Stimulated activated CD4-positive, alpha-beta T cell treated with anti-CD3 and anti-CD28 coated beads, Interleukin-15, amount 100 ng/mL, for 48 hours (primary cell): ENCODE data around the gene ACTC1.

Experiments
- DNase-seq, 2 donors: peaks; one replicate each; pipeline ENCODE4 v3.0.0-alpha.2; 2020; ENCODE audit warnings: low read depth in 2 of 2

The ACTC1 gene

DNA sequence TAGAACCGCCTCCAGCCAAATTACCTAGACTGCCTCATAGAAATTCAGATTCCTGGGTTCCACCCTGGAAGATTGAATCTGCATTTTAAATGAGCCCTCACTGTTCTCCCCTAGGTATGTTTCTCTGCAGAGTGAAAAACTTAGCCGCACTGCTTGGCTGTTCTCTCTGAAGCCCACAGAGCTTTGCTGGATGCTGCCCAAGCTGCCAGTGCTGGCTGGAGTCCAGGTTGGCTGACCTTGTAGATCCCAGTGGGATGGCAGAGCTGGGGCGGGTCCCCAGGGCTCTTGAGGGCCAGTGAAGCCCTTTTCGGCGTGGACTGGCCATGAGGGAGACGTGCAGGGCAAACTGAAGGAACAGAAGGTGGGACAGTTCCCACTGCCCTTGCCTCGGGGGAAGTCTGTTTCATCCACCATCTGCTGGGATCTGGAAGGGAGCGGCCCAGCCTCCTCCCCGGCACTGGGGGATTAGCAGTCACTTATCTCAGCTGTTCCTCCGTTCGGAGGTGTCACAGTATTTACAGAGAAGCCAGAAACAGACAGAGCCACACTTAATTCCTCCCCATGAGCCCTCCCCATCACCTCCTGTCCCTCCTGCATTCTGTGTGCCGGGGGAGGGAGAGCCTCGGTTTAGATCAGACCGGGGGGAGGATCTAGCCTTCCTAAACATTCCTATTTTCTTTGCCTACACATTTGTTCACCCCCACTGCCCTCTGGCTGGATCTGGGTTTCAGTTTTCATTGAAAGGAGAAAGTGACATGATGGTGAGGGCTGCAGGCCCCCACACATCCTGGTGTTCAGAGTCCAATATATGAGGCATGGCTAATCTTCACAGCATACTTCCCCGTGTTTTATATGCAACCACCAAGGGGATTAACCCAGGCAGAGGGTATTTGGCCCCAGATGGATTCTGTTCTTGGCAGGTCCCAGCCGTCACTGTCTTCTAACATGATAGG is 4.1 kb upstream of the ACTC1 start:
- no peak for DNase-seq

GRCh38 chr15:34796847-34797435 is 1.6 kb upstream of the ACTC1 start:
- no peak for DNase-seq

DNA sequence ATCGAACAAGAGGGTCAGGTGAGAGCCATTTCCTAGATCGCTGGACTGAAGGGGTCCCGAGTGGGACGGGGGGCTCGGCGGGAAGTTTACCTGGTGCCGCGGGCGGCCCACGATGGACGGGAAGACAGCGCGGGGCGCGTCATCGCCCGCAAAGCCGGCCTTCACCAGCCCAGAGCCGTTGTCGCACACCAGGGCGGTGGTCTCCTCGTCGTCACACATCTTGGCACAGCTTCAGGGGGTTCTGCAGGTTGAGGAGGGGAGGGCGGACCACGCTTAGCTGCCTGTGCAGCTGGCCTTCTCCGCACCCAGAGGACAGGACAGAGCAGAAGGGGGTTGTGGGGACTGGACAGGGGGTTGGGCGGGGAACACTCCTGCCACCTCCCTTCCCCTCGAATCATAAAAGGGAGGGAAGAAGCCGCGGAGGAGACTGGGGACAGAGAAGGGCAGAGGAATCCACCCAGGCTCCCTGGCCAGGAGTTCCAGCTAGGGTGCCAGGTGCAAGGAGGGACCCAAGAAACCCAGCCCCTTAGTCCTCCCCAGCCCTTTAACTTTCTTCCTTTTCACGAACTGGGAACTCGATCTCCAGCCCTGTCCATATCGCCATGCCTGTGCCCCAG is 651 bp downstream of the ACTC1 start:
- no peak for DNase-seq

- DNase-seq, result no peak
These were observed 1.4 kb downstream of the ACTC1 start for GRCh38 chr15:34793901-34794300.

- DNase-seq, result no peak
These were observed 2.3 kb downstream of the ACTC1 start for GRCh38 chr15:34793071-34793470.

- DNase-seq, result no peak
These were observed 3.6 kb downstream of the ACTC1 start for GRCh38 chr15:34791701-34792100.

- DNase-seq, result no peak
These were observed 5.2 kb downstream of the ACTC1 start for GRCh38 chr15:34790121-34790520.

DNA sequence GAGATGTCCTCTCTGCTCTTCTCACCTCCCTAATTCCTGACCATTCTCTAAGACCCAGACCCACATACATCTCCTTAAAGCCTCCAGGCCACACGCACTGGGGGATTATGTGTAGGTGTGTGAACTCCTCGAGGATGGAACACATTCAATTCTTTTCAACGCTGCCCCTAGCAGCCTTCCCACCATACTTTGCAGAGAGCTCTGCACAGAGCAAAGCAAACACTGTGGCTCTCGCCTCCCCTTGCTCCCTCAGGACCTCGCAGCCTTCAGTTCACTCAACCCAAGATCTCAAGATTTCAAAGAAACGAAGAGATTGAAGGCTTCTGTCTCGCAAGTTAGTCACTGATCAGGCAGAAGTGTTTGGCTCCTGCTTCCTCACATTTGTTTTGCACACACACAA is 6.0 kb downstream of the ACTC1 start:
- DNase-seq, result no peak

- no peak for DNase-seq
These were observed 9.1 kb downstream of the ACTC1 start for GRCh38 chr15:34786206-34786605.

GRCh38 chr15:34783991-34784390 is 11.4 kb downstream of the ACTC1 start:
- DNase-seq, result no peak

DNA sequence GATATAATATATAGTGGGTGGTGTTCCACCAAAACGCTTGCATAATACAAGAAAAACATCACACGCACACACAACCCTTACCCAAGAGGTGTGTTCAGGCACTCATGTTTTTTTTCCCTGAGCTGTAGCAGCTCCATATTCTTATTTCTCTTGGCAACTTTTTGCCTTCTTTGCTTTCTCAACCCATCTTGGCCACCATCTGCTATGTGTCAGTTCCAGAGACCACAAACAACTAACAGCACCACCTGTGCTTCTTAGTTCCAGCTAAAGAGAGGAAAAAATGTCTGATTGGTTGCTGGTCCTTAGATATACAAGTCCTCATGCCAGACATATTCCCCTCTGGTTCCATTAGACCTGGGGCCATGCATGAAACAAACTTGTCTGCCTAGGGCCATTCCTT is 11.9 kb downstream of the ACTC1 start:
- DNase-seq, result no peak

- no peak for DNase-seq
These were observed 12.4 kb downstream of the ACTC1 start for GRCh38 chr15:34782901-34783300.

GRCh38 chr15:34780725-34781124 is 14.6 kb downstream of the ACTC1 start:
- no peak for DNase-seq

DNA sequence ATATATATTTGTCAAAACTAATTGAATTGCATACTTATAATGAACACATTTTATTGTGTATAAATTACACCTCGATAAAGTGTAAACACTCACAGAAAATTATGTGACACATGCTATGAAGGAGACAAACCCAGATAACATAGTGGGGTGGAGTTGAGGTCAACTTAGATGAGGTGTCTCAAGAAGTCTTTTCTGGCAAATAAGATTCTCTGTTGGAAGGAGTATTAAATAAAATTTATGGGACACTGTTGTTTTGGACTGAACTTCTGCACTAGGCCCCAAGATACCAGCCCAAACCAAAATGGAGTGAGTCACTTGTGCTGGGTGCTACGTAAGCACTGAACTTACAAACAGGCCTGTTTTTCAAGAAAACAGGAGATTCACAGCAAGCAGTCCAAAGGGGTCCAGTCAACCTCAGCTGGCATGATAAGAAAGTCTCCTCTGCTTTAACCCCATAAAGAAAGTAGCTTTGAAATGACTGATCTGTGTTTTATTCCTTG is 18.7 kb downstream of the ACTC1 start:
- no peak for DNase-seq

DNA sequence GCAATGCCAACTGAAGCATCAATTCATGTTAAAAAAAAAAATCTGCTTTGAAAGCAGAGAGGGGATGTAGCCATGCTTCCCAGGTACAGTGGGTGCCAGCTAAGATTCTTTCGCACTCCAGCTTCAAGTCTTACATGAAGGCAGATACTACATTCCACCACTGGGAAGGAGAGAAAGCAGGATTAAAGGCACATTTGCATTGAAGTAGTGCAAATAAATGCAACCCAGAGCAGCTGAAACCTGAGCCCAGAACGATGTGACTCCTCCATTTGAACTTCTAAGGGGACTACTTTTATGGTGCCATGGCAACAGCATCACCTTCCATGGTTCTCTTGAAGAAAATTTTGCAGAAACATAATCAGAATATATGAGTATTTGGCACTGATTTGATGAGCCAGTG is 21.4 kb downstream of the ACTC1 start:
- no peak for DNase-seq

DNA sequence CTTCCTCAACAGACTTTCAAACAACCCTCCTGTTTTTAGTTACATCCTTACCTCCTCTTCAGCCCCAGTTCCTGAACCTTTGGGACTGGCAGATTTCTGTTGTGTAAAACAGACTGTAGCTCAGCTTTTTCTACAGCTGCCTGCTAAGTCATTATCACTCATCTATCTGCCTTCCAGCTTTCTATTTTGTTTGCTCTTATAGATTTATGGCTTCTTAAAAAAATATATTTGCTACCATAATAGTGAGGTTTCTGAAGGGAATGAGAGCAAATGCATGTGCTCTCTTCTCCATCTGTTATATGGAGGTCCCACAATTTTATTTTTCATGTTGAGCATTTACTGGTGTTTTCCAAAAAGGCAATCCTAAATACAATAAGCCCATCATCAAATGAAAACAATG is 22.3 kb downstream of the ACTC1 start:
- DNase-seq, result no peak

DNA sequence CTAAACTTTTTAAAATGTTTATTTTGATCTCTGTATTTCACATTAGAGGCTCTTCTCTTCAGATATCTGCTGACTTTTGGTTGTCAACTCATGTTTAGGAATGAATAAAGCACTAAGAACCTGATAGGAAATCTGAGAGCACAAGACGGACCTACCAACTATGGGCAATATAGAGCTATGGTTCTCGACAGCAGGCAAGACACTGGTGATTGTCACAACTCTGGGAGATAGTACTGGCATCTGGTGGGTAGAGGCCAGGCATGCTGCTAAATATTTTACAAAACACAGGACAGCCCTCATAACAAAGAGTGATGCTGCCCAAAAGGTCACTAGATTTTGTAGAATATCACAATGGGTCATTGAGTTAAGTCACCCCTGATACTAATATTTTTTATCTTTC is 23.0 kb downstream of the ACTC1 start:
- DNase-seq, result no peak

GRCh38 chr15:34769711-34770110 is 25.6 kb downstream of the ACTC1 start:
- no peak for DNase-seq

DNA sequence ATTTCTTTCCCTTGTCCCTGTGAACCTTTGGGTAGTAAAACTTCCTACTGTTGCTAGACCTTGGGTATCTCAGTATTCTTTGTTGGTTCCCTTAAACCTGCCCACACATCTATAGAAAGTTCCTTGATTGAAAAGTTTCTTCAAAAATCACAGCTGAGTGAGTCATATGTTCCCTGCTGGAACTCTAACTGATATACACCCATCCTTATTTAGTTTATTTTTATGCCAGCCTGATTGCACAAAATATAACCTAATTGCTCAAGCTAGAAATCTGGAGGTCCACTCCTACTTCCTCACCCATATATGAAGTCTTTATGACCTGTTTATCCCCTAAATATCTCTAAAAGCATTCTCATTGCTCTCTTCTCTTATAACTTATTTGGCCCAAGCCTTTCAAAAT is 26.8 kb downstream of the ACTC1 start:
- DNase-seq, result no peak

GRCh38 chr15:34765741-34766140 is 29.6 kb downstream of the ACTC1 start:
- DNase-seq, result no peak

DNA sequence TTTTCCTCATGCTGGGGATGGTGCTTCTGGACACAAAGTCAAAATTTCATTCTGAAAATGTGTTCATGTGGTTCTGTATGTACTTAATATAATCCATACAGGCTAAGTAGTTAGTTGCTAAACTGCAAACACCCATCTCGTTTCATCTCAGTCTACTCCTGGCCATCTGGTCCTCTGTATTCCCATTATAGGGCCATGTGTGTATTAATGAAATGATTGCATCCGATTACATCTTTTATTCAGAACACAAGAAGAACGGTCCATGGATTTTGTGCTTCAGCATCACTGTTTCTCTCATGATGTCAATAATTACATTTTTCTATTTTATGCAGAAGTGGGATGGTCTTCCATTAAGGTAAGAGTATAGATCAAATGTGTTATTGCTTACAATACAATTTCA is 34.4 kb downstream of the ACTC1 start:
- no peak for DNase-seq

DNA sequence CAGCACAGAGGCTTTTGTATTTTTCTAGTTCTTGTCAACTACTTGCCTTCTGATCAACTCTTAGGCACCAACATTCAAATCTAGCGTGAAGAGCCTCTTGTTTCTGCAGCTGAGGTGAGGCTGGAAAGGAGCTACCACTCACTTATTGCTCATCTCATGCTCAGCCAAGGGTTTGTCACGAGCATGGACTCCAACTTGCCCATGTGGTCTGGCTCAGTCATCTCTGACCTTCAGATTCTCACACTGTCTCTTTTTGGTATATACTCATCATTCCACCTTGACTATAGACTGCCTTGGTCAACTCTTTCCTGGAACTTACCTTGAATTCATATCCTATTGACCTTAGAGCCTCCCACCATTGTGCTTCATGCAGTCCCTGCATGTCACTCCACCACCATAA is 35.4 kb downstream of the ACTC1 start:
- DNase-seq, result no peak

DNA sequence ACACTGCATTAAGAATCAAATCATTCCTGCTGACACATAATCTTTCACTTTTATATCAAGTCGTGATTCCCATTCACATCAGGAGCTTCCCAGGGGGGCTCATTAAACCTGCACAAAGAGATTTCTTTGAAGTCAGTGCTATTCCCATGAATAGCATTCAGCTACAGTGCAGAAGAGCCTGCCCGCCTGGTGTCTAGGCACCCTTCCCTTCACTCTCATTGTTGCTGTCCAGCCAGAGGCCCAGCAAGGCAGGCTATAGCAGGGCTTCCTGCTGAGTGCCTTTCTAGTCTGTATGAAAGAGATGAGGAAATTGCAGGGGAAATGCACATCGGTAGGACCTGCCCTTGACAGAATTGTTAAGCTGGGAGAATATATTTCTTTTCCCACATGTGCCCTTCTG is 36.0 kb downstream of the ACTC1 start:
- DNase-seq, result no peak
